GM12878 (cell line): ENCODE measurements around the gene GUCA2A. TPM values are rescaled to one million over a fixed set of nuclear protein-coding genes. Genes with fewer than 3 reads are reported as not detected.

Experiments
- ATAC-seq: fragments of 200-7000 bp; cut with Tn5 transposase; 3 replicates; pipeline ENCODE4 v1.9.1; 2020; ENCODE audit warnings: mild to moderate bottlenecking, moderate library complexity
- BruUV-seq: library from RNA; stranded (reverse); fragments of 400-500 nt; replicated peaks from 2 replicates; lab custom pipeline; 2021; lab: Mats Ljungman, UMichigan
- CTCF ChIA-PET: fragments of 300-600 bp; sonication (Branson Sonifier 250); formaldehyde crosslinking; extraction: SDS; loops from one replicate; lab custom pipeline; 2021; ENCODE audit warnings: inconsistent platforms; lab: Yijun Ruan, JAX
- POLR2A ChIA-PET: fragments of 350-600 bp; formaldehyde crosslinking; extraction: SDS; loops from one replicate; lab custom pipeline; 2021; ENCODE audit warnings: inconsistent platforms; lab: Charles Lee
- RAD21 ChIA-PET: fragments of 300-600 bp; sonication (Branson Sonifier 250); formaldehyde crosslinking; loops from one replicate; lab custom pipeline; 2023; ENCODE audit warnings: antibody characterized with exemption; ENCODE audit not compliant: unreplicated experiment; lab: Charles Lee
- SMC1A ChIA-PET: fragments of 300-600 bp; sonication (Branson Sonifier 250); formaldehyde crosslinking; loops from one replicate; lab custom pipeline; 2023; ENCODE audit not compliant: unreplicated experiment, uncharacterized antibody; lab: Charles Lee
- DNase-seq: peaks from one replicate; pipeline ENCODE4 v3.0.0-alpha.2; 2011; ENCODE audit warnings: low read depth, low spot score
- FAIRE-seq: peaks from 3 replicates; lab custom pipeline; 2011; peaks lifted over from hg19 to GRCh38; lab: Jason Lieb, UNC
- H2AFZ ChIP-seq: 2 replicates; pipeline ENCODE4 v1.6.0; 2011; ENCODE audit warnings: low read depth, low read length, control low read depth; ENCODE audit not compliant: control insufficient read depth
- H3K27ac ChIP-seq: 2 replicates; pipeline ENCODE4 v1.5.1; 2011; ENCODE audit warnings: control low read depth; ENCODE audit not compliant: control insufficient read depth, insufficient read depth
- H3K27me3 ChIP-seq, 2 experiments: replicated peaks in 1 of 2; 2 replicates each; pipeline versions ENCODE4 v1.6.0 to v1.6.1; 2011; ENCODE audit warnings: low read length in 1 of 2; ENCODE audit not compliant: control insufficient read depth in 2 of 2, insufficient read depth in 2 of 2
- H3K36me3 ChIP-seq, 2 experiments: 2 replicates each; pipeline ENCODE4 v1.5.1; 2011; ENCODE audit warnings: low read length in 1 of 2; ENCODE audit not compliant: control insufficient read depth in 2 of 2, insufficient read depth in 2 of 2
- H3K4me1 ChIP-seq: 2 replicates; pipeline ENCODE4 v1.6.1; 2011; ENCODE audit warnings: mild to moderate bottlenecking, low read length, moderate library complexity, mixed read lengths; ENCODE audit not compliant: control insufficient read depth, insufficient read depth
- H3K4me2 ChIP-seq: 2 replicates; pipeline ENCODE4 v1.6.0; 2011; ENCODE audit warnings: control low read depth; ENCODE audit not compliant: control insufficient read depth, insufficient read depth
- H3K4me3 ChIP-seq: fragments of 200-600 bp; sonication (generic); 2 replicates; pipeline ENCODE4 v1.5.1; 2016
- H3K79me2 ChIP-seq: 2 replicates; pipeline ENCODE4 v1.6.0; 2011; ENCODE audit warnings: low read length; ENCODE audit not compliant: control insufficient read depth, insufficient read depth
- H3K9ac ChIP-seq: 2 replicates; pipeline ENCODE4 v1.8.0; 2011; ENCODE audit warnings: low read length, control low read depth, mixed read lengths; ENCODE audit not compliant: control insufficient read depth, insufficient read depth
- H3K9me3 ChIP-seq: replicated peaks from 3 replicates; pipeline ENCODE4 v1.5.1; 2011; ENCODE audit warnings: mild to moderate bottlenecking, low read length; ENCODE audit not compliant: control insufficient read depth, insufficient read depth
- H4K20me1 ChIP-seq: 2 replicates; pipeline ENCODE4 v1.6.0; 2011; ENCODE audit not compliant: control insufficient read depth, insufficient read depth
- CBX5 ChIP-seq: sonication (generic); IDR thresholded peaks from 2 replicates; pipeline ENCODE4 v1.6.1; 2016; ENCODE audit warnings: low read depth, moderate library complexity, mild to moderate bottlenecking, inconsistent platforms
- CHD1 ChIP-seq: IDR thresholded peaks from 2 replicates; pipeline ENCODE4 v1.6.1; 2012; ENCODE audit warnings: low read depth, low read length, improper control_type of control experiment
- DPF2 ChIP-seq: fragments of 450-650 bp; IDR thresholded peaks from 2 replicates; pipeline ENCODE4 v1.6.1; 2017; ENCODE audit warnings: mild to moderate bottlenecking
- GATAD2B ChIP-seq: fragments of 450-650 bp; conservative IDR thresholded peaks from 2 replicates; pipeline ENCODE4 v1.6.1; 2017; ENCODE audit warnings: low read depth, mild to moderate bottlenecking, moderate library complexity
- MTA3 ChIP-seq: IDR thresholded peaks from 2 replicates; pipeline ENCODE4 v1.6.1; 2012; ENCODE audit warnings: low read length, inconsistent platforms, borderline replicate concordance
- SMARCA5 ChIP-seq: fragments of 450-650 bp; IDR thresholded peaks from 2 replicates; pipeline ENCODE4 v1.6.1; 2017; ENCODE audit warnings: mild to moderate bottlenecking
- SP1 ChIP-seq: IDR thresholded peaks from one replicate; pipeline ENCODE4 v1.6.1; 2011; ENCODE audit warnings: low read depth, low read length
- TAF1 ChIP-seq: IDR thresholded peaks from 2 replicates; pipeline ENCODE4 v1.6.1; 2011; ENCODE audit warnings: mild to moderate bottlenecking, low read depth, low read length, borderline replicate concordance
- TBL1XR1 ChIP-seq: IDR thresholded peaks from 2 replicates; pipeline ENCODE4 v1.6.1; 2012; ENCODE audit warnings: low read depth, low read length, improper control_type of control experiment
- WGBS: methylation state at CpG from one replicate; pipeline ENCODE4 v1.1.6; 2016; ENCODE audit warnings: low lambda C conversion rate; ENCODE audit not compliant: insufficient replicate concordance, insufficient coverage; ENCODE audit errors: missing lambda C conversion rate; 5-methylcytosine and 5-hydroxymethylcytosine counted together
- in situ Hi-C: fragments of 300-500 bp; cut with MboI; formaldehyde crosslinking; loops from 9 replicates; pipeline ENCODE4 v1.14.3; 2018; ENCODE audit warnings: mixed read lengths
- intact Hi-C: fragments of 100-400 bp; cut with micrococcal nuclease; formaldehyde crosslinking; loops from one replicate; pipeline ENCODE4 v1.14.2; 2022; ENCODE audit not compliant: unreplicated experiment
- polyA plus RNA-seq, 11 experiments: library from polyadenylated mRNA; depleted of rRNA in 4 of 11; unstranded in 6 of 11; stranded (reverse) in 5 of 11; fragments of >200 nt; fragmentation: Nextera tagmentation in 4 of 11; fragmentation: Illumina TruSeq in 1 of 11; extraction: Ambion mirVana in 4 of 11; extraction: Trizol in 1 of 11; gene quantifications; 1 replicate in 1 of 11; 2 replicates in 10 of 11; pipeline versions ENCODE4 v1.2.1 to v1.2.3, GENCODE V29; 2011 to 2016; ENCODE audit warnings: inconsistent platforms in 2 of 11, missing spikeins in 2 of 11, low read depth in 1 of 11
- total RNA-seq, 4 experiments: library from RNA; depleted of rRNA in 3 of 4; stranded (reverse); fragments of >200 nt in 3 of 4; fragmentation: Illumina TruSeq in 1 of 4; extraction: Trizol in 1 of 4; gene quantifications; 2 replicates each; pipeline versions ENCODE4 v1.2.1 to v1.2.3, GENCODE V29; 2013 to 2021
- TF ChIP-seq, protein P1 (sequence below): fragments of 450-650 bp; IDR thresholded peaks from 2 replicates; pipeline ENCODE4 v1.6.1; 2017; ENCODE audit warnings: mild to moderate bottlenecking
- TF ChIP-seq, protein P2 (sequence below): fragments of 450-650 bp; formaldehyde crosslinking; IDR thresholded peaks from 2 replicates; pipeline ENCODE4 v1.4.0; 2022; ENCODE audit warnings: mild to moderate bottlenecking, moderate library complexity
- TF ChIP-seq, protein P3 (sequence below): fragments of 450-650 bp; IDR thresholded peaks from 2 replicates; pipeline ENCODE4 v1.6.1; 2017; ENCODE audit warnings: mild to moderate bottlenecking, moderate library complexity
- TF ChIP-seq, protein P4 (sequence below): fragments of 450-650 bp; formaldehyde crosslinking; IDR thresholded peaks from 2 replicates; pipeline ENCODE4 v1.4.0; 2020; ENCODE audit warnings: mild to moderate bottlenecking, moderate library complexity

GUCA2A gene
- total and polyA plus RNA-seq, 10 of the 15 experiments (the other 5 are each of a cell fraction or from before 2014, with no cell fraction given) = not detected

DNA sequence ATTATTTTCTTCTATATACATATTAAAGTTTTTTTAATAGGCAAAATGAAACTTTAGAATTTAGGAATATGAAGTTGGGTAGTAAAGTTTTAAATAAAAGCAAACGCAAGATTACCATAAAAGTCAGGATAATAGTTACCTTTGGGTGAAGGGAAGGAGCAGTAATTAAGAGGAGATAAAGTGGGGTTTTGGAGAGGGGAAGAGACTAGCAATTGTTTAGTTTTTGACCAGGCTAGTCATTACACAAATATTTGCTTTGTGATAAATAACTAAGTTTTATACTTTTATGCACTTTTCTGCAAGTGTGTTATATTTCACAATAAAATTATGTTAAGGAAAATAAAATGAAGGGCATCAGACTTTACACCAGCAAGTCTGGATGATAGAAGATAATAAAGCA, 39.0 kb downstream of the GUCA2A start:
- no peak overlapping the region for H3K4me2 ChIP-seq
- H4K20me1 ChIP-seq = no peaks in the 10 kb centered on the region
- in situ Hi-C loops (no loop called here), intact Hi-C loops (no loop called here)
- ChIA-PET SMC1A (no interaction called here), CTCF (interaction anchor here (1.7 kb wide), 1 partner anchor 48 kb away, joined by 5 read pairs; no protein-coding TSS in a partner anchor), RAD21 (no interaction called here), POLR2A (no interaction called here)
- no peaks in the 10 kb centered on the region for H3K9me3 ChIP-seq
- no peaks in the 10 kb centered on the region for H3K36me3 ChIP-seq
- no peak for FAIRE-seq
- H3K9ac ChIP-seq = no peak overlapping the region
- H3K27ac ChIP-seq = no peak overlapping the region
- no peak overlapping the region for H3K4me3 ChIP-seq
- no peaks in the 10 kb centered on the region for H3K27me3 ChIP-seq
- WGBS = 0% methylated on average over 1 of the region's 1 CpG
- no peak for ATAC-seq
- no peak overlapping the region for H2AFZ ChIP-seq
- H3K79me2 ChIP-seq = no peaks in the 10 kb centered on the region
- DNase-seq = no peak
- no TSS peak for BruUV-seq
- H3K4me1 ChIP-seq = no peaks in the 10 kb centered on the region
- TF ChIP-seq, protein P1, sequence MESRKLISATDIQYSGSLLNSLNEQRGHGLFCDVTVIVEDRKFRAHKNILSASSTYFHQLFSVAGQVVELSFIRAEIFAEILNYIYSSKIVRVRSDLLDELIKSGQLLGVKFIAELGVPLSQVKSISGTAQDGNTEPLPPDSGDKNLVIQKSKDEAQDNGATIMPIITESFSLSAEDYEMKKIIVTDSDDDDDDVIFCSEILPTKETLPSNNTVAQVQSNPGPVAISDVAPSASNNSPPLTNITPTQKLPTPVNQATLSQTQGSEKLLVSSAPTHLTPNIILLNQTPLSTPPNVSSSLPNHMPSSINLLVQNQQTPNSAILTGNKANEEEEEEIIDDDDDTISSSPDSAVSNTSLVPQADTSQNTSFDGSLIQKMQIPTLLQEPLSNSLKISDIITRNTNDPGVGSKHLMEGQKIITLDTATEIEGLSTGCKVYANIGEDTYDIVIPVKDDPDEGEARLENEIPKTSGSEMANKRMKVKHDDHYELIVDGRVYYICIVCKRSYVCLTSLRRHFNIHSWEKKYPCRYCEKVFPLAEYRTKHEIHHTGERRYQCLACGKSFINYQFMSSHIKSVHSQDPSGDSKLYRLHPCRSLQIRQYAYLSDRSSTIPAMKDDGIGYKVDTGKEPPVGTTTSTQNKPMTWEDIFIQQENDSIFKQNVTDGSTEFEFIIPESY = no peak
- TF ChIP-seq TAF1 = no peak
- no peak for TF ChIP-seq GATAD2B
- TF ChIP-seq MTA3 = no peak
- TF ChIP-seq, protein P2, sequence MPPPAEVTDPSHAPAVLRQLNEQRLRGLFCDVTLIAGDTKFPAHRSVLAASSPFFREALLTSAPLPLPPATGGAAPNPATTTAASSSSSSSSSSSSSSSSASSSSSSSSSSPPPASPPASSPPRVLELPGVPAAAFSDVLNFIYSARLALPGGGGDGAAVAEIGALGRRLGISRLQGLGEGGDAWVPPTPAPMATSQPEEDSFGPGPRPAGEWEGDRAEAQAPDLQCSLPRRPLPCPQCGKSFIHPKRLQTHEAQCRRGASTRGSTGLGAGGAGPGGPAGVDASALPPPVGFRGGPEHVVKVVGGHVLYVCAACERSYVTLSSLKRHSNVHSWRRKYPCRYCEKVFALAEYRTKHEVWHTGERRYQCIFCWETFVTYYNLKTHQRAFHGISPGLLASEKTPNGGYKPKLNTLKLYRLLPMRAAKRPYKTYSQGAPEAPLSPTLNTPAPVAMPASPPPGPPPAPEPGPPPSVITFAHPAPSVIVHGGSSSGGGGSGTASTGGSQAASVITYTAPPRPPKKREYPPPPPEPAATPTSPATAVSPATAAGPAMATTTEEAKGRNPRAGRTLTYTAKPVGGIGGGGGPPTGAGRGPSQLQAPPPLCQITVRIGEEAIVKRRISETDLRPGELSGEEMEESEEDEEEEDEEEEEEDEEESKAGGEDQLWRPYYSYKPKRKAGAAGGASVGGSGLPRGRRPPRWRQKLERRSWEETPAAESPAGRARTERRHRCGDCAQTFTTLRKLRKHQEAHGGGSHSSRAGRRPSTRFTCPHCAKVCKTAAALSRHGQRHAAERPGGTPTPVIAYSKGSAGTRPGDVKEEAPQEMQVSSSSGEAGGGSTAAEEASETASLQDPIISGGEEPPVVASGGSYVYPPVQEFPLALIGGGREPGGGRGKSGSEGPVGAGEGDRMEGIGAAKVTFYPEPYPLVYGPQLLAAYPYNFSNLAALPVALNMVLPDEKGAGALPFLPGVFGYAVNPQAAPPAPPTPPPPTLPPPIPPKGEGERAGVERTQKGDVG = no peak
- TF ChIP-seq CBX5 = no peak
- no peak for TF ChIP-seq DPF2
- no peak for TF ChIP-seq SP1
- TF ChIP-seq, protein P3, sequence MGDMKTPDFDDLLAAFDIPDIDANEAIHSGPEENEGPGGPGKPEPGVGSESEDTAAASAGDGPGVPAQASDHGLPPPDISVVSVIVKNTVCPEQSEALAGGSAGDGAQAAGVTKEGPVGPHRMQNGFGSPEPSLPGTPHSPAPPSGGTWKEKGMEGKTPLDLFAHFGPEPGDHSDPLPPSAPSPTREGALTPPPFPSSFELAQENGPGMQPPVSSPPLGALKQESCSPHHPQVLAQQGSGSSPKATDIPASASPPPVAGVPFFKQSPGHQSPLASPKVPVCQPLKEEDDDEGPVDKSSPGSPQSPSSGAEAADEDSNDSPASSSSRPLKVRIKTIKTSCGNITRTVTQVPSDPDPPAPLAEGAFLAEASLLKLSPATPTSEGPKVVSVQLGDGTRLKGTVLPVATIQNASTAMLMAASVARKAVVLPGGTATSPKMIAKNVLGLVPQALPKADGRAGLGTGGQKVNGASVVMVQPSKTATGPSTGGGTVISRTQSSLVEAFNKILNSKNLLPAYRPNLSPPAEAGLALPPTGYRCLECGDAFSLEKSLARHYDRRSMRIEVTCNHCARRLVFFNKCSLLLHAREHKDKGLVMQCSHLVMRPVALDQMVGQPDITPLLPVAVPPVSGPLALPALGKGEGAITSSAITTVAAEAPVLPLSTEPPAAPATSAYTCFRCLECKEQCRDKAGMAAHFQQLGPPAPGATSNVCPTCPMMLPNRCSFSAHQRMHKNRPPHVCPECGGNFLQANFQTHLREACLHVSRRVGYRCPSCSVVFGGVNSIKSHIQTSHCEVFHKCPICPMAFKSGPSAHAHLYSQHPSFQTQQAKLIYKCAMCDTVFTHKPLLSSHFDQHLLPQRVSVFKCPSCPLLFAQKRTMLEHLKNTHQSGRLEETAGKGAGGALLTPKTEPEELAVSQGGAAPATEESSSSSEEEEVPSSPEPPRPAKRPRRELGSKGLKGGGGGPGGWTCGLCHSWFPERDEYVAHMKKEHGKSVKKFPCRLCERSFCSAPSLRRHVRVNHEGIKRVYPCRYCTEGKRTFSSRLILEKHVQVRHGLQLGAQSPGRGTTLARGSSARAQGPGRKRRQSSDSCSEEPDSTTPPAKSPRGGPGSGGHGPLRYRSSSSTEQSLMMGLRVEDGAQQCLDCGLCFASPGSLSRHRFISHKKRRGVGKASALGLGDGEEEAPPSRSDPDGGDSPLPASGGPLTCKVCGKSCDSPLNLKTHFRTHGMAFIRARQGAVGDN = no peak
- no peak for TF ChIP-seq SMARCA5
- no peak for TF ChIP-seq TBL1XR1
- TF ChIP-seq, protein P4, sequence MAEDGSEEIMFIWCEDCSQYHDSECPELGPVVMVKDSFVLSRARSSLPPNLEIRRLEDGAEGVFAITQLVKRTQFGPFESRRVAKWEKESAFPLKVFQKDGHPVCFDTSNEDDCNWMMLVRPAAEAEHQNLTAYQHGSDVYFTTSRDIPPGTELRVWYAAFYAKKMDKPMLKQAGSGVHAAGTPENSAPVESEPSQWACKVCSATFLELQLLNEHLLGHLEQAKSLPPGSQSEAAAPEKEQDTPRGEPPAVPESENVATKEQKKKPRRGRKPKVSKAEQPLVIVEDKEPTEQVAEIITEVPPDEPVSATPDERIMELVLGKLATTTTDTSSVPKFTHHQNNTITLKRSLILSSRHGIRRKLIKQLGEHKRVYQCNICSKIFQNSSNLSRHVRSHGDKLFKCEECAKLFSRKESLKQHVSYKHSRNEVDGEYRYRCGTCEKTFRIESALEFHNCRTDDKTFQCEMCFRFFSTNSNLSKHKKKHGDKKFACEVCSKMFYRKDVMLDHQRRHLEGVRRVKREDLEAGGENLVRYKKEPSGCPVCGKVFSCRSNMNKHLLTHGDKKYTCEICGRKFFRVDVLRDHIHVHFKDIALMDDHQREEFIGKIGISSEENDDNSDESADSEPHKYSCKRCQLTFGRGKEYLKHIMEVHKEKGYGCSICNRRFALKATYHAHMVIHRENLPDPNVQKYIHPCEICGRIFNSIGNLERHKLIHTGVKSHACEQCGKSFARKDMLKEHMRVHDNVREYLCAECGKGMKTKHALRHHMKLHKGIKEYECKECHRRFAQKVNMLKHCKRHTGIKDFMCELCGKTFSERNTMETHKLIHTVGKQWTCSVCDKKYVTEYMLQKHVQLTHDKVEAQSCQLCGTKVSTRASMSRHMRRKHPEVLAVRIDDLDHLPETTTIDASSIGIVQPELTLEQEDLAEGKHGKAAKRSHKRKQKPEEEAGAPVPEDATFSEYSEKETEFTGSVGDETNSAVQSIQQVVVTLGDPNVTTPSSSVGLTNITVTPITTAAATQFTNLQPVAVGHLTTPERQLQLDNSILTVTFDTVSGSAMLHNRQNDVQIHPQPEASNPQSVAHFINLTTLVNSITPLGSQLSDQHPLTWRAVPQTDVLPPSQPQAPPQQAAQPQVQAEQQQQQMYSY = no peak
- no peak for TF ChIP-seq CHD1
